ENCODE measurements around the gene COL11A2. TPM values are rescaled to one million over a fixed set of nuclear protein-coding genes. Genes with fewer than 3 reads are reported as not detected.

Gene COL11A2
- total RNA-seq, 1 experiment from 2014 or later: 7.6 TPM

DNA sequence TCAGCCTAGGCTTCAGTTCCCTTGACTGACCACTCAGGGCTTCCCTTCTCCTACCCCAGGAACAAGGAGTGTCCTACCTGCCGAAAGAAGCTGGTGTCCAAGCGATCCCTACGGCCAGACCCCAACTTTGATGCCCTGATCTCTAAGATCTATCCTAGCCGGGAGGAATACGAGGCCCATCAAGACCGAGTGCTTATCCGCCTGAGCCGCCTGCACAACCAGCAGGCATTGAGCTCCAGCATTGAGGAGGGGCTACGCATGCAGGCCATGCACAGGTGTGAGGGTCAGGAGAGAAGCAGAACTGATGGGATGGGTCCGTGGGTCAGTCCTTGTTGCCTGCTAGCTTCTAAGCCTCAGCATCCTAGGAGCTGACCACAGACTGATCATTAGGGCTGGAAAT lies 17.6 kb upstream of the COL11A2 start:
- Histone ChIP-seq H4K20me1 (ENCODE audit: insufficient read depth) (no peaks in the 10 kb centered on the region), H3K9ac (ENCODE audit: low read length) (no peak overlapping the region), H3K9me3 (ENCODE audit: control insufficient read depth in 1 of 2, insufficient read depth in 1 of 2, low read depth in 1 of 2, low read length in 2 of 2) (no peaks in the 10 kb centered on the region), H3K79me2 (ENCODE audit: insufficient read depth, low read length) (peaks cover 19% of the 10 kb centered on the region), H2AFZ (ENCODE audit: low read depth, low read length, poor library complexity, severe bottlenecking) (no peak overlapping the region), H3K4me1 (ENCODE audit: control insufficient read depth in 1 of 2, insufficient read depth in 2 of 2, low read length in 2 of 2) (peaks cover 23 to 38% of the 10 kb centered on the region in 2 experiments), H3K4me3 (replicated peaks in 1 of 2; ENCODE audit: low read depth in 1 of 2, low read length in 2 of 2) (no peak overlapping the region), H3K27me3 (ENCODE audit: insufficient read depth, low read length) (no peaks in the 10 kb centered on the region), H3K36me3 (ENCODE audit: control insufficient read depth in 1 of 2, insufficient read depth in 2 of 2, low read length in 2 of 2) (peaks cover 10 to 15% of the 10 kb centered on the region in 2 experiments; a peak in 3 of 4 replicates), H3K9me2 (ENCODE audit: insufficient read depth) (no peaks in the 10 kb centered on the region), H3K4me2 (ENCODE audit: low read length) (no peak overlapping the region), H3K27ac (ENCODE audit: low read depth, low read length) (no peak overlapping the region)
- ATAC-seq (no peak), DNase-seq (ENCODE audit: low read depth, low spot score) (no peak)
- no peak for TF ChIP-seq ATF3 (IDR thresholded peaks at IDR 0.05)
- TF ChIP-seq ZFX (IDR thresholded peaks at IDR 0.05): no peak
- TF ChIP-seq RAD21 (IDR thresholded peaks at IDR 0.05; ENCODE audit: low read depth): no peak
- no peak for TF ChIP-seq ZBTB33 (IDR thresholded peaks at IDR 0.05; ENCODE audit: extremely low read depth, insufficient replicate concordance, low read length)
- TF ChIP-seq TCF7L2 (IDR thresholded peaks at IDR 0.05; ENCODE audit: borderline replicate concordance, extremely low read depth, insufficient read depth, insufficient read length): no peak
- TF ChIP-seq POLR2AphosphoS5 (IDR thresholded peaks at IDR 0.05; ENCODE audit: low read depth, low read length): no peak
- TF ChIP-seq ZNF274 (IDR thresholded peaks at IDR 0.05; ENCODE audit: low read depth, low read length): no peak
- TF ChIP-seq MAX (IDR thresholded peaks at IDR 0.05): no peak
- TF ChIP-seq, protein P1, sequence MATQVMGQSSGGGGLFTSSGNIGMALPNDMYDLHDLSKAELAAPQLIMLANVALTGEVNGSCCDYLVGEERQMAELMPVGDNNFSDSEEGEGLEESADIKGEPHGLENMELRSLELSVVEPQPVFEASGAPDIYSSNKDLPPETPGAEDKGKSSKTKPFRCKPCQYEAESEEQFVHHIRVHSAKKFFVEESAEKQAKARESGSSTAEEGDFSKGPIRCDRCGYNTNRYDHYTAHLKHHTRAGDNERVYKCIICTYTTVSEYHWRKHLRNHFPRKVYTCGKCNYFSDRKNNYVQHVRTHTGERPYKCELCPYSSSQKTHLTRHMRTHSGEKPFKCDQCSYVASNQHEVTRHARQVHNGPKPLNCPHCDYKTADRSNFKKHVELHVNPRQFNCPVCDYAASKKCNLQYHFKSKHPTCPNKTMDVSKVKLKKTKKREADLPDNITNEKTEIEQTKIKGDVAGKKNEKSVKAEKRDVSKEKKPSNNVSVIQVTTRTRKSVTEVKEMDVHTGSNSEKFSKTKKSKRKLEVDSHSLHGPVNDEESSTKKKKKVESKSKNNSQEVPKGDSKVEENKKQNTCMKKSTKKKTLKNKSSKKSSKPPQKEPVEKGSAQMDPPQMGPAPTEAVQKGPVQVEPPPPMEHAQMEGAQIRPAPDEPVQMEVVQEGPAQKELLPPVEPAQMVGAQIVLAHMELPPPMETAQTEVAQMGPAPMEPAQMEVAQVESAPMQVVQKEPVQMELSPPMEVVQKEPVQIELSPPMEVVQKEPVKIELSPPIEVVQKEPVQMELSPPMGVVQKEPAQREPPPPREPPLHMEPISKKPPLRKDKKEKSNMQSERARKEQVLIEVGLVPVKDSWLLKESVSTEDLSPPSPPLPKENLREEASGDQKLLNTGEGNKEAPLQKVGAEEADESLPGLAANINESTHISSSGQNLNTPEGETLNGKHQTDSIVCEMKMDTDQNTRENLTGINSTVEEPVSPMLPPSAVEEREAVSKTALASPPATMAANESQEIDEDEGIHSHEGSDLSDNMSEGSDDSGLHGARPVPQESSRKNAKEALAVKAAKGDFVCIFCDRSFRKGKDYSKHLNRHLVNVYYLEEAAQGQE (IDR thresholded peaks at IDR 0.05; ENCODE audit: low read depth): no peak
- TF ChIP-seq JUND (IDR thresholded peaks at IDR 0.05): no peak
- BruUV-seq (replicated peaks): no TSS peak
- RAD21 ChIA-PET (ENCODE audit: low non-redundant PET in 1 of 2, low total read pairs in 2 of 2, uncharacterized antibody in 2 of 2, unreplicated experiment in 2 of 2): no interaction called here
- POLR2A ChIA-PET: no interaction called here
- CTCF ChIA-PET: interaction anchor here (1.9 kb wide), 1 partner anchor 38 kb away, joined by 6 read pairs; no protein-coding TSS in a partner anchor
- intact Hi-C loops (cut with micrococcal nuclease): loop anchor here (10.0 kb wide), 1 partner anchor 205 kb away; the partner anchor contains the start of genes CUTA and PHF1
